Keratinocyte (primary cell): ENCODE results near the gene SEMA4A. TPM values are rescaled to one million over a fixed set of nuclear protein-coding genes. Genes with fewer than 3 reads are reported as not detected.

Experiments
- DNase-seq: peaks from one replicate; pipeline ENCODE4 v3.0.0-alpha.2; 2011; ENCODE audit warnings: low read depth, missing footprints, low spot score
- FAIRE-seq: peaks from 2 replicates; lab custom pipeline; 2011; peaks lifted over from hg19 to GRCh38; lab: Jason Lieb, UNC
- H2AFZ ChIP-seq: 2 replicates; pipeline ENCODE4 v1.6.0; 2012; ENCODE audit warnings: low read length, control low read depth, inconsistent platforms; ENCODE audit not compliant: control insufficient read depth
- H3K27ac ChIP-seq: 2 replicates; pipeline ENCODE4 v1.5.1; 2011; ENCODE audit warnings: low read length; ENCODE audit not compliant: control insufficient read depth, insufficient read depth
- H3K27me3 ChIP-seq: 3 replicates; pipeline ENCODE4 v1.6.0; 2011; ENCODE audit warnings: low read length; ENCODE audit not compliant: control insufficient read depth, insufficient read depth; ENCODE audit errors: extremely low read depth
- H3K36me3 ChIP-seq, 2 experiments: 2 replicates in 1 of 2; 3 replicates in 1 of 2; pipeline ENCODE4 v1.5.1; 2011; ENCODE audit warnings: low read length in 2 of 2, mild to moderate bottlenecking in 1 of 2; ENCODE audit not compliant: control insufficient read depth in 2 of 2, insufficient read depth in 2 of 2; ENCODE audit errors: extremely low read depth in 1 of 2
- H3K4me1 ChIP-seq: 3 replicates; pipeline ENCODE4 v1.5.1; 2011; ENCODE audit warnings: low read length; ENCODE audit not compliant: control insufficient read depth, insufficient read depth; ENCODE audit errors: extremely low read depth
- H3K4me2 ChIP-seq: 3 replicates; pipeline ENCODE4 v1.6.0; 2011; ENCODE audit warnings: low read depth, low read length; ENCODE audit not compliant: control insufficient read depth, insufficient read depth; ENCODE audit errors: extremely low read depth
- H3K4me3 ChIP-seq, 3 experiments: fragments of 200-600 bp in 1 of 3; sonication (generic) in 1 of 3; 2 replicates in 2 of 3; 3 replicates in 1 of 3; pipeline ENCODE4 v1.5.1; 2011 to 2016; ENCODE audit warnings: low read length in 3 of 3, mild to moderate bottlenecking in 3 of 3, control low read depth in 2 of 3, inconsistent platforms in 1 of 3, low read depth in 1 of 3, mixed read lengths in 1 of 3, mixed run types in 1 of 3, moderate library complexity in 1 of 3; ENCODE audit not compliant: control insufficient read depth in 2 of 3, insufficient read depth in 2 of 3; ENCODE audit errors: extremely low read depth in 1 of 3
- H3K79me2 ChIP-seq: 2 replicates; pipeline ENCODE4 v1.6.0; 2012; ENCODE audit warnings: low read length; ENCODE audit not compliant: control insufficient read depth, insufficient read depth
- H3K9ac ChIP-seq: 3 replicates; pipeline ENCODE4 v1.6.0; 2011; ENCODE audit warnings: low read length; ENCODE audit not compliant: control insufficient read depth, insufficient read depth; ENCODE audit errors: extremely low read depth
- H3K9me1 ChIP-seq: 3 replicates; pipeline ENCODE4 v1.6.0; 2011; ENCODE audit warnings: low read length; ENCODE audit not compliant: control insufficient read depth, insufficient read depth; ENCODE audit errors: extremely low read depth
- H3K9me3 ChIP-seq: 2 replicates; pipeline ENCODE4 v1.5.1; 2012; ENCODE audit warnings: low read depth, low read length; ENCODE audit not compliant: control insufficient read depth
- H4K20me1 ChIP-seq: 3 replicates; pipeline ENCODE4 v1.6.0; 2011; ENCODE audit warnings: low read length; ENCODE audit not compliant: control insufficient read depth, insufficient read depth; ENCODE audit errors: extremely low read depth
- EZH2 ChIP-seq: IDR thresholded peaks from one replicate; pipeline ENCODE4 v1.6.1; 2012; ENCODE audit warnings: inconsistent platforms, mild to moderate bottlenecking, low read length, moderate library complexity
- dilution Hi-C: fragments of 300-500 bp; cut with MboI; formaldehyde crosslinking; loops from one replicate; pipeline ENCODE4 v1.7.0; 2020; ENCODE audit warnings: low sequenced_read_pairs; ENCODE audit not compliant: extremely low pct_ligation_motif_present
- polyA minus RNA-seq, 3 experiments: library from RNA; depleted of rRNA, polyadenylated mRNA; stranded (reverse); fragments of >200 nt; gene quantifications; 1 replicate in 1 of 3; 2 replicates in 1 of 3; 3 replicates in 1 of 3; pipeline ENCODE4 v1.2.3, GENCODE V29; 2011
- polyA plus RNA-seq, 5 experiments: library from polyadenylated mRNA; depleted of rRNA in 3 of 5; stranded (reverse) in 3 of 5; stranded (forward) in 1 of 5; unstranded in 1 of 5; fragments of >200 nt; gene quantifications; 1 replicate in 1 of 5; 2 replicates in 3 of 5; 3 replicates in 1 of 5; pipeline versions ENCODE4 v1.2.1 to v1.2.3, GENCODE V29; 2011 to 2012; ENCODE audit warnings: missing spikeins in 2 of 5, low read depth in 1 of 5, low replicate concordance in 1 of 5
- TF ChIP-seq, protein P1 (sequence below), 3 experiments: IDR thresholded peaks in 1 of 3; conservative IDR thresholded peaks in 1 of 3; optimal IDR thresholded peaks in 1 of 3; 2 replicates in 2 of 3; 3 replicates in 1 of 3; pipeline versions ENCODE3 to v1.5.1; 2011; ENCODE audit warnings: low read length in 3 of 3, mild to moderate bottlenecking in 3 of 3, moderate library complexity in 2 of 3, control low read depth in 1 of 3, inconsistent platforms in 1 of 3; ENCODE audit not compliant: insufficient read depth in 2 of 3; ENCODE audit errors: extremely low read depth in 1 of 3

SEMA4A gene
- polyA plus RNA-seq (5.7 to 11.0 TPM (median 7.9 TPM) in 3 replicates), polyA minus RNA-seq (12.9 to 22.9 TPM (median 13.7 TPM) in 3 replicates)
- polyA plus RNA-seq (2011; ENCODE audit: low read depth): 2.6 TPM
- 6.8 and 8.9 TPM in 2 replicates for polyA plus RNA-seq (2011; cell fraction: cytosol; rRNA removed)
- 8.0 and 11.0 TPM in 2 replicates for polyA plus RNA-seq (2011; cell fraction: nucleus; rRNA removed)
- 9.5 and 9.9 TPM in 2 replicates for polyA plus RNA-seq (2012; ENCODE audit: low replicate concordance)
- polyA minus RNA-seq (2011; cell fraction: cytosol; rRNA and poly(A)+ RNA removed): 6.1 TPM
- polyA minus RNA-seq (2011; cell fraction: nucleus; rRNA and poly(A)+ RNA removed): 5.4 and 10.0 TPM in 2 replicates

- Histone ChIP-seq H3K4me3 (peak within 1 kb of the TSS; percentile 29 to 69 (median 65)), H3K4me2 (peak within 1 kb of the TSS; percentile 91), H2AFZ (peak within 1 kb of the TSS; percentile 72)
These were observed at the start of gene SEMA4A for GRCh38 chr1:156153362-156153761. SEMA4A (plus strand) TSS chr1:156153585; CDS start chr1:156154579, 994 bp downstream.

GRCh38 chr1:156104065-156104810, 49.1 kb upstream of the SEMA4A start:
- peak overlapping the region; percentile 54 for H2AFZ ChIP-seq
- peak overlapping the region; percentile 93 for H3K27ac ChIP-seq
- dilution Hi-C loops: no loop called here
- H4K20me1 ChIP-seq: no peaks in the 10 kb centered on the region
- FAIRE-seq: peak; percentile 88
- peak overlapping the region; percentile 81 for H3K9ac ChIP-seq
- TF ChIP-seq, protein P1, sequence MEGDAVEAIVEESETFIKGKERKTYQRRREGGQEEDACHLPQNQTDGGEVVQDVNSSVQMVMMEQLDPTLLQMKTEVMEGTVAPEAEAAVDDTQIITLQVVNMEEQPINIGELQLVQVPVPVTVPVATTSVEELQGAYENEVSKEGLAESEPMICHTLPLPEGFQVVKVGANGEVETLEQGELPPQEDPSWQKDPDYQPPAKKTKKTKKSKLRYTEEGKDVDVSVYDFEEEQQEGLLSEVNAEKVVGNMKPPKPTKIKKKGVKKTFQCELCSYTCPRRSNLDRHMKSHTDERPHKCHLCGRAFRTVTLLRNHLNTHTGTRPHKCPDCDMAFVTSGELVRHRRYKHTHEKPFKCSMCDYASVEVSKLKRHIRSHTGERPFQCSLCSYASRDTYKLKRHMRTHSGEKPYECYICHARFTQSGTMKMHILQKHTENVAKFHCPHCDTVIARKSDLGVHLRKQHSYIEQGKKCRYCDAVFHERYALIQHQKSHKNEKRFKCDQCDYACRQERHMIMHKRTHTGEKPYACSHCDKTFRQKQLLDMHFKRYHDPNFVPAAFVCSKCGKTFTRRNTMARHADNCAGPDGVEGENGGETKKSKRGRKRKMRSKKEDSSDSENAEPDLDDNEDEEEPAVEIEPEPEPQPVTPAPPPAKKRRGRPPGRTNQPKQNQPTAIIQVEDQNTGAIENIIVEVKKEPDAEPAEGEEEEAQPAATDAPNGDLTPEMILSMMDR (optimal IDR thresholded peaks at IDR 0.05 in 1 of 3, IDR thresholded peaks at IDR 0.05 in 1 of 3, conservative IDR thresholded peaks at IDR 0.05 in 1 of 3; ENCODE audit: extremely low read depth in 1 of 3, insufficient read depth in 2 of 3, low read length in 3 of 3): no peak
- TF ChIP-seq EZH2: no peak
- H3K4me1 ChIP-seq: peaks cover 70% of the 10 kb centered on the region
- no peak for DNase-seq
- H3K79me2 ChIP-seq: peaks cover 2% of the 10 kb centered on the region
- H3K9me3 ChIP-seq: no peaks in the 10 kb centered on the region
- H3K4me2 ChIP-seq: peak overlapping the region; percentile 81
- no peaks in the 10 kb centered on the region for H3K36me3 ChIP-seq
- H3K4me3 ChIP-seq: peak overlapping the region; percentile 17 to 55 (median 41)
- peaks cover 2% of the 10 kb centered on the region for H3K9me1 ChIP-seq
- no peaks in the 10 kb centered on the region for H3K27me3 ChIP-seq

More at GRCh38 chr1:156153362-156153761, at the start of gene SEMA4A:
- Histone ChIP-seq H3K27ac (peak within 1 kb of the TSS; percentile 57), H3K9ac (peak within 1 kb of the TSS; percentile 71), H4K20me1 (no peaks in the 10 kb centered on the region), H3K79me2 (no peaks in the 10 kb centered on the region), H3K9me3 (no peaks in the 10 kb centered on the region), H3K9me1 (no peaks in the 10 kb centered on the region), H3K4me1 (peaks cover 23% of the 10 kb centered on the region), H3K36me3 (peaks cover 0 to 1% of the 10 kb centered on the region in 2 experiments), H3K27me3 (peaks cover 2% of the 10 kb centered on the region)
- DNase-seq: no peak
- dilution Hi-C loops: no loop called here
- FAIRE-seq: peak; percentile 73
- TF ChIP-seq EZH2: no peak
- TF ChIP-seq, protein P1 (optimal IDR thresholded peaks at IDR 0.05 in 1 of 3, IDR thresholded peaks at IDR 0.05 in 1 of 3, conservative IDR thresholded peaks at IDR 0.05 in 1 of 3; ENCODE audit: extremely low read depth in 1 of 3, insufficient read depth in 2 of 3, low read length in 3 of 3): no peak
